GM10248 (cell line): Measurements from ENCODE around the gene POLR2B.

ENCODE experiments used
- CTCF ChIA-PET: fragments of 300-600 bp; sonication (Branson Sonifier 250); formaldehyde crosslinking; extraction: SDS; loops from one replicate; lab custom pipeline; 2021; ENCODE audit warnings: antibody characterized with exemption; lab: Yijun Ruan, JAX
- POLR2A ChIA-PET: fragments of 350-650 bp; sonication (Branson Sonifier 250); formaldehyde crosslinking; extraction: SDS; loops from one replicate; lab custom pipeline; 2020; ENCODE audit warnings: antibody characterized with exemption; lab: Yijun Ruan, JAX
- DNase-seq: peaks from one replicate; pipeline ENCODE4 v3.0.0; 2012; ENCODE audit errors: extremely low spot score
- TF ChIP-seq, protein P1 (sequence below): IDR thresholded peaks from 2 replicates; pipeline ENCODE4 v1.5.1; 2012; ENCODE audit warnings: mild to moderate bottlenecking, low read depth; ENCODE audit errors: extremely low read depth, missing control alignments, control extremely low read depth

POLR2B gene

GRCh38 chr4:56999751-57000150, 21.1 kb downstream of the POLR2B start:
- POLR2A ChIA-PET, result no interaction called here
- CTCF ChIA-PET, result interaction anchor here (1.5 to 2.0 kb wide), 2 partner anchors 9 to 11 kb away, joined by 4 to 12 read pairs; no protein-coding TSS in a partner anchor
- DNase-seq, result no peak
- TF ChIP-seq, protein P1, sequence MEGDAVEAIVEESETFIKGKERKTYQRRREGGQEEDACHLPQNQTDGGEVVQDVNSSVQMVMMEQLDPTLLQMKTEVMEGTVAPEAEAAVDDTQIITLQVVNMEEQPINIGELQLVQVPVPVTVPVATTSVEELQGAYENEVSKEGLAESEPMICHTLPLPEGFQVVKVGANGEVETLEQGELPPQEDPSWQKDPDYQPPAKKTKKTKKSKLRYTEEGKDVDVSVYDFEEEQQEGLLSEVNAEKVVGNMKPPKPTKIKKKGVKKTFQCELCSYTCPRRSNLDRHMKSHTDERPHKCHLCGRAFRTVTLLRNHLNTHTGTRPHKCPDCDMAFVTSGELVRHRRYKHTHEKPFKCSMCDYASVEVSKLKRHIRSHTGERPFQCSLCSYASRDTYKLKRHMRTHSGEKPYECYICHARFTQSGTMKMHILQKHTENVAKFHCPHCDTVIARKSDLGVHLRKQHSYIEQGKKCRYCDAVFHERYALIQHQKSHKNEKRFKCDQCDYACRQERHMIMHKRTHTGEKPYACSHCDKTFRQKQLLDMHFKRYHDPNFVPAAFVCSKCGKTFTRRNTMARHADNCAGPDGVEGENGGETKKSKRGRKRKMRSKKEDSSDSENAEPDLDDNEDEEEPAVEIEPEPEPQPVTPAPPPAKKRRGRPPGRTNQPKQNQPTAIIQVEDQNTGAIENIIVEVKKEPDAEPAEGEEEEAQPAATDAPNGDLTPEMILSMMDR, result no peak

DNA sequence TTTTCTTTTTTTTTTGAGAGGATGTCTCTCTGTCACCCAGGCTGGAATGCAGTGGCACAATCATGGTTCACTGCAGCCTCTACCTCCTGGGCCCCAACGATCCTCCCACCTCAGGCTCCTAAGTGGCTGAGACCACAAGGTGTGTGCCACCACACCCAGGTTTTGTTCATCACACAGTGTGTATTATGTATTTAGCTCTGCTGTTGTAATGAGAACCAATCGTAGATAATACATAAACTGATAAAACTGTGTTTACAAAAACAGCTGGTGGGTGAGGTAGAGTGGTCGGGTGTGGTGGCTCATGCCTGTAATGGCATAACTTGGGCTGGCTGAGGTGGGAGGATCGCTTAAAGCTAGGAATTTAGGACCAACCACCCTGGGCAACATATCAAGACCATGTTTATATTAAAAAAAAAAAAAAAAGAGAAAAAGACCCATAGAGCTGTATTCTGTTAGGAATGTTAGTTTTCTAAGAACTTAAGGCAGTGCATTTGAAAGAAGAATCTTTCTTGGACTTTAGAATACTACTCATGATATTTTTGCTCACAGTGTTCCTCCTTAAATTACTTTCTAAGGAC, 34.9 kb downstream of the POLR2B start:
- POLR2A ChIA-PET, result interaction anchor here (0.6 to 1.2 kb wide), 2 partner anchors 36 kb away, joined by 3 to 4 read pairs; partner anchors contain the start of gene NOA1
- CTCF ChIA-PET, result interaction anchor here (0.6 to 2.6 kb wide), 3 partner anchors 13 to 25 kb away, joined by 3 to 7 read pairs (median 4); no protein-coding TSS in a partner anchor
- TF ChIP-seq, protein P1, result no peak
- DNase-seq, result no peak

- ChIA-PET POLR2A (no interaction called here), CTCF (no interaction called here)
- TF ChIP-seq, protein P1, result no peak
- DNase-seq, result no peak
Observed at GRCh38 chr4:57018980-57019379, 40.3 kb downstream of the POLR2B start.

- CTCF ChIA-PET, result no interaction called here
- POLR2A ChIA-PET, result no interaction called here
- TF ChIP-seq, protein P1, result no peak
- DNase-seq, result no peak
Observed at GRCh38 chr4:57020467-57021101, 41.9 kb downstream of the POLR2B start.

- POLR2A ChIA-PET, result interaction anchor here (0.6 kb wide), 1 partner anchor 147 kb away, joined by 6 read pairs; no protein-coding TSS in a partner anchor
- TF ChIP-seq, protein P1, result no peak
- DNase-seq, result no peak
- CTCF ChIA-PET, result interaction anchor here (1.0 to 1.4 kb wide), 3 partner anchors 12 to 25 kb away, joined by 3 read pairs; no protein-coding TSS in a partner anchor
Observed at GRCh38 chr4:57023104-57023503, 44.4 kb downstream of the POLR2B start.

DNA sequence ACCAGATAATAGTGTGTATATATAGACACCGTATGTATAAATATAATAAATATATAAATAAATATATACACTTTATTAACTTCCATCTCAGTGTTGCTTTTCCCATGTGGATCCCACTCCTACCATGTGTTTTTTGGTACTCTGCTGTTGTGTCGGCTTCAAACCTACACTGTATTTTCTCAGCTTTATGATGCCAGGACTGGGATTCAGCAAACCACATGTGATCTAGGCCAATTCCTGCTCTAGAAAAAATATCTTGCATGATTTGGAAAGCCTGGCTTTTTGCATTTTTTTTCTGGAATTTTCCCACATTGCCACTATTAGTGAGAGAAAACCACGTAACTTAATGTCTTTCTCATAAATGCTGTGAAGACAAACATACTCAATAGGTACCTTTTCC, 55.8 kb downstream of the POLR2B start:
- POLR2A ChIA-PET, result no interaction called here
- CTCF ChIA-PET, result interaction anchor here (1.0 to 1.2 kb wide), 2 partner anchors 8 to 11 kb away, joined by 3 read pairs; no protein-coding TSS in a partner anchor
- TF ChIP-seq, protein P1, result no peak
- no peak for DNase-seq
